NOMO-1 treated with dmso at 0.1 percent for 144 hours (cell line): ENCODE data around the gene ADORA2A.

Experiments used
- DNase-seq: peaks from one replicate; lab custom pipeline; 2025; ENCODE audit not compliant: unreplicated experiment; lab: John Stamatoyannopoulos, UW

ADORA2A gene

DNA sequence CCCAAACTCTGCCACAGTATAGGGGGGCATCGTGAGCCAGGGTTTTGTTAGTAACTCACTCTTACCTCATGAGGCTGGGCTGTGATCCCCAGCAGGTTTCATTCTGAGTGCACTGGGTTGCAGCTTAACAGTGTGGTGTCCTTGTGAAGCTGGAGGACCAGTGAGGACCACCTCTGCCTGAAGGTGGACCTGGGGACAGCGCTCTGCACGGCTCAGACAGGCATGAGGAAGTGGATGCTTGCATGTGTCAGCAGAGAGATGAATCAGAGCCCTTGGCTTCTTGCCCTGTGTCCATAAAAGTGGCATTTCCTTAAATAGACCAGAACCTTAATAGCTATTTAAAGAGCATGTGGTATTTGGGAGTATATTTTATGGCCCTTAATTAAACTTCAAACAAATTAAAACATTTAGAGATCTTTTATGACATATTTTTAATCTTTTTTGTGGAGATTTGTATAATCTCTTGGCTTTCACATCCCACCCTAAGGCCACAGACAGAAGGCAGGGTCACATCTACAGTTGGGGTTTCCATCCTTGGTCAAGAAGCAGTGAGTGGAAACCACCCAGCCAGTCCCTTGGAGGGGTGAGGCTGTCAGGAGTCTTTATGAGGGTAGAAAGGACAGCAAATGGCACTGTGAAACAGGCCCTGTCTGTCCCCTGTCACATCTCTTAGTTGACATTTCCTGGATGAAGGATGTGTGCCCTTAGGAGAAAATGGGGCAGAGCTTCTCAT lies 24.8 kb upstream of the ADORA2A start:
- DNase-seq, result peak; percentile 77

DNA sequence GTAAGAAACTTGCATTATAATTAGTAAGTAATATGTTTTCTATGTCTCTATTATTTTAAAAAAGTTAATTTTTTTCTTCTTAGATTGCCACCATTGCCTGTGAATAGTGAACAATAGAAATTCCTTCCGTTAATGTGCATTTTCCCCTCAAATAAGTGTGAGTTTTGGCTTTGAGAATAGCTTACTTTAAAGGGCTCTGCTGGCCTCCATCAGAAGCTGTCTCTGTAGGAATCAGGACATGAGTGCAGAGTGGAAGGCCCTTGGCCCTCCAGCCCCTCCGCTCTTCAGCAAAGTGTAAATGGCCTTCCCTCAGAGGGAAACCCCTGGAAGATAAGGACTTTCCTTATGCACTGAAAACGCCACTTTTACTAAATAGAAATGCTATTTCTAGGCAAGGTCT lies 24.1 kb upstream of the ADORA2A start:
- no peak for DNase-seq

- no peak for DNase-seq
Measured at GRCh38 chr22:24404561-24405275, 22.7 kb upstream of the ADORA2A start.

GRCh38 chr22:24405631-24406321 lies 21.6 kb upstream of the ADORA2A start:
- no peak for DNase-seq

GRCh38 chr22:24406322-24407277 lies 20.8 kb upstream of the ADORA2A start:
- DNase-seq, result no peak

DNA sequence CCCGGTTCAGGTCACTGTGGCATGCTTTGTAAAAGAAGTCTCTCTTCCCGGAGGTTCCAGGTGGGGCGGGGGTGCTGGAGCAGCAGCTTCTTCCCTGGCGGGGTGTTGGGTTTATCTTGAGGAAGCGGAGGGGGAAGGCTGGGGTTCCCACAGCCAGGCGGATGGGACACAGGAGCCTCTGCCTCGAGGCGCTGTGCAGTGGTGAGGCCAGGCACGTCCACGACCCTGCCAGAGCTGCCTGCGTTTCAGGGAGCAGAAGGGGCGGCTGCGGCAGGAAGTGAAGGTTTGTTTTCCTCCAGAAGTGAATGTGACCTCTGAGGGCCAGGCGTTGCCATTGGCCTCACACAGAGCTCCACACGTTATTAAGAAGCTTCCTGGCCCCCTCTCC lies 20.1 kb upstream of the ADORA2A start:
- DNase-seq, result no peak

DNA sequence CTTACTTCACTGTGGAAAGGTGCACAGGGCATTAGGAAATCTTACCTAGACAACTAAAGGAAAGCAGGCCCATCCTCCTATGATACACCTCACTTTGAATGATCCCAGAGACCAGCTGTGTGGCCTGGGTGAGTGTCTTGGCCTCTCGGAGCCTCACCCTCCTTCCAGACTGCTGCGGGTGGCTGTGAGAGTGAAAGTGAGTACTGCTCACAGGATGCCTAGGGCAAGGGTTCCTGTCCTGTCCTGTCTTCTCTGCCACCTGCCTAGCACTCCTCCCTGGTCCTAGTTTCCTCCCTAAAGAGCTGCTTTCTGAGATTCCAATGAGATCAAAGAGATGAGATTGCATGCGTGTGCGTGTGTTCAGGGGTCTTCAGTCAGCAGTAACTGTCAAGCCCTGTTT lies 19.5 kb upstream of the ADORA2A start:
- DNase-seq, result no peak

DNA sequence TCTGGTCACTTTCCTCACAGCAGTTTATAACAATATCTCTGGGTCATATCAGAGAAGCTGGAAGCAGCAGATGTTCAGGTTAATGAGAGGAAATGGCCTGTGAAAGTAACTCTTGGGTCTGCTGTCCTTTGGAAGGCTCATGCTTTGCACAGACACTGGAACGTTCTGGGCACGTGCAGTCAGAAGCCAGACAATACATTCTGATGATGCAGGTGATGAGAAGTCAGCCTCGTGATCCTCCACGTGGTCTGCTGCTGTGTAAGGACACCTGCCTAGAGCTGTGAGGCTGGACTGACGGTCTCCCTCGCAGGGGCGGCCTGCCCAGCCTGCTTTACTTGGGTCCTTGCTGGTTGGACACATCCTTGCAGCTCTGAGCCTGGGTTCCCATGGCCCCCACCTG lies 18.8 kb upstream of the ADORA2A start:
- DNase-seq, result no peak

- DNase-seq, result no peak
Measured at GRCh38 chr22:24409707-24410106, 17.7 kb upstream of the ADORA2A start.

- DNase-seq, result no peak
Measured at GRCh38 chr22:24410110-24410856, 17.1 kb upstream of the ADORA2A start.

DNA sequence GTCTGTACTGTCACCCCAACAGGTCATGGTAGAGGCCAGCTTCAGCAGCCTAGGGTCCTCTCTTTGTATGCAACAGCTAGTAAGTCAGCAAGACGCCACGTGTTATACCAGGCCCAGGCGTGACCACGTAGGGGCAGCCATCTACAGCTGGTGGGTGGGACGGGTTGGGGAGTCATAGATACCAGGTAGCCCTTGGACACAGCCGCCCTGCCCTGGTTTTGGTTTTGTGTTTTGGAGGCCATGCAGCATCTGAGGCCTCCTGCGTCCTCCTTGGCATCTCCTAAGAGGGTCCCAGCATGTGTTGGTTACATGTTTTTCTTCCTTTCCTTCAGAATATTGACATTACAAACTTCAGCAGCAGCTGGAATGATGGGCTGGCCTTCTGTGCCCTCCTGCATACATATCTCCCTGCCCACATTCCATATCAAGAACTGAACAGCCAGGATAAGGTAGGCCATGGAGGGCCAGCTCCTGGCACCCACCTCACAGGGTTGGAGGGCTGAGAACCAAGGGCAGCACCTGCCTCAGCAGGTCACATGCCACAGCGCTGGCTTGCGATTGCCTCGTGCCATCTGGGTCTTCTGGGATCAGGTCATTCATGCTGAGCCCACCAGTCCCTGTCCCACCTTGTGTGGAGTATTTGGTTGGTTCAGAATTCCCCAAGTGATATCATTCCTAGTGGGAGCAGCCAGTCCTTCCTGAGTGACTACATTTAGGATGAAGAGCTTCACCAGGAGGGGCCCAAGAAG lies 16.0 kb upstream of the ADORA2A start:
- DNase-seq, result no peak

DNA sequence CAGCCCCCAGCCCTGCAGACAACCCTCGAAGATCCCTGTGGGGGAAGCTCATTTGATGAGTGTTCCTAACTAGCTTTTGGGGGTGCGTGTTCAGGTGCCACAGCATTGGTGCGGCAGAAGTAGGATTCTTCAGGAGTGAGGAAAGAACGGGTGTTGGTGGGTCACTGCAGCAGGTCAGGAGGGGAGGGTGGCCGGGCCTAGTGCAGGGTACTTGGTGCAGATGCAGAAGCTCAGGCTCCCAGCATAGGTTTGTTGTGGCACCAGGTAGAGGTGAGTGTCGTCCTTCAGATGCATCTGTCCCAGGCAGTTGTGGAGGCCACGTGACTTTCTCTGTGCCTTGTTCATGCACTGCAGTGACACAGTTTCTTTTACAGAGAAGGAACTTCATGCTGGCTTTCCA lies 15.1 kb upstream of the ADORA2A start:
- DNase-seq, result no peak

DNA sequence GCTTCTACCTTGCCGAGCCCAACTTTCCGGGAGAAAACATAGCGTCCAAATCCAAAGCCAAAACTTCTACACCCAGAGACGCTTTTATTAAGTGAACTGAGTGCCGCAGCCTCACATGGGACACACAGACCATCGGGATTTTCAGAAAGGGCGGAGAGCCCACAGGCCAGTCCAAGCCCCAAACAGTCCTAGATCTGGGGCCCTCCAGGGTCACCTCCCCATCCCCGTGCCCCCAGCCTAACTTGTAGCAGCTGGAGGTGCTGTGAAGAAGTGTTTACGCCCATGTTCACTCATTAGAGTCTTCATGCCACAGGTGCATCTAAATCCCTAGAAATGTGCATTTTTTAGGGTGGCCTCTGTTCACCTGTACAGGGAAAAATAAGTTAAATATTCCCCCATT lies 14.1 kb upstream of the ADORA2A start:
- no peak for DNase-seq

DNA sequence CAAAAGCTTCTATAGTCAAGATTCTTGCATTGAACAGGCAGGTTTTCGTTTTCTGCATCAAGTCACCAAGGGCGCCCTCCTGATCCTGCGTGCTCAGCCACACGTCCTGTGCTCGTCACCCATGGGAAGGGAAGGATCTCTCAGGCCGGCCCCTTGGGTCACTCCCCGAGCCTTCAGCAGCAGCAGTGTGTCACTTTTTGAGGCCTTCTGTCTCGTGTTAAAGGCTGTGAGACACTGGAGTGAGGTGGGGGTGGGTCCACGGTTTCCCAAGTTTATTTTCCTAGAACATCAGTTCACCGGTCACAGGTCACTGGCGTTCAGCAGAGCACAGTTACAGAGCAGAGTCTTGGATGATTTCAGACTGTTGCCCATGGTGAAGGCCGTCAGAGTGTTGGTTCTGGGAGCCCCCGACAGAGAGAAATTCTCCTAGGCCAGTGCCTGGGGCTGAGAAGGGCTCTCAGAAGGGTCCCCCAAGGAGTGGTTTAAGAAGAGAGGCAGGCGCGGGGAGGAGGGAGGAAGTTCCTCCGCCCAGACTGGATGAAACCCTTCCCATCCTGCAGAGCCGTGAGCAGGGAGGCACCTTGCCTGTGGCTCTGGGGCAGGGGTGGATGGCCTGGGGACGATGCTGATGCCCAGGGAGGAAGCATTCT lies 13.5 kb upstream of the ADORA2A start:
- no peak for DNase-seq

GRCh38 chr22:24414523-24414922 lies 12.9 kb upstream of the ADORA2A start:
- no peak for DNase-seq

DNA sequence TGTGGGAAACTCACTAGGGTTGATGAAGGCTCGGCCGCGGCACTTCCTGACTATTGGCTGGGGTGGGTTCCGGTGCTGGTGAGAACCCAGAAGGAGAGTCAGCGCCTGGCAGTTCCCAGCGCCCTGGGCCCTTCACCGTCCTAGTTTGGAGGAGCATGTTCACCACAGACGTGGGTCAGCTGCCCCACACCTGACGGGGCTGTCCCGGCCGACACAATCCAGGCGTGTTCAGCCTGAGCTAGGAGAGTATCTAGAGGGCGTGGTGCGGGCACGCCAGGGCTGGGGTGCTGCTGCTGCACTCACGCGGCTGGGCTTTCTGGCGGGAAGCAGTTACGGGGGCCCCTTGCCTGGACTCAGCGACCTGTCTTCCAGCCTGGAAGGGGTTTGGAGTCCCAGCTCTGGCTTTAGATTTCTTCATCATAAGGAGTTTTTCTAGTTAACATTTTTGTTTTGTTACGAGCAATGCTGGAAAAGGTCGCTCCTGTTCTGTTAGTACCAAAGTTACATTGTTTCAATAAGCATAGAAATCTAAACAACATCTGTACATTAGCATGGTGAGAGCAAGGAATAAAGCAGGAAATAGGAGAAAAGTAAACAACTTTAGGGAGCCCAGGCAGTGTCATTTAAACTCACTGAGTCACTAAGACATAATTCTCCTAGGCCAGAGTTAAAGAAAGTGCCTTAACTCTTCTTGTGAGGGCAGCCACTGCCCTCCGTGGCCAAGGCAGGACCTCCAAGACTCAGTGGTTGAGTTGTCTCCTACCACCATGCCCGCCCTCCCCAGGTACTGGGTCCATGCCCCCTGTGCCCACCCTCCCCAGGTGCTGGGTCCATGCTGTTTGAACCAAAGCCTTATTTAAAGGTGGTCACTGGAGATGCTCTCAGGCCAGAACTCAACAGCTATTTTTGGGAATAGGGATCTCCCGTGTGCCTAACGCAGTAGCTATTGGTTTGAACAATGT lies 12.1 kb upstream of the ADORA2A start:
- DNase-seq, result no peak

DNA sequence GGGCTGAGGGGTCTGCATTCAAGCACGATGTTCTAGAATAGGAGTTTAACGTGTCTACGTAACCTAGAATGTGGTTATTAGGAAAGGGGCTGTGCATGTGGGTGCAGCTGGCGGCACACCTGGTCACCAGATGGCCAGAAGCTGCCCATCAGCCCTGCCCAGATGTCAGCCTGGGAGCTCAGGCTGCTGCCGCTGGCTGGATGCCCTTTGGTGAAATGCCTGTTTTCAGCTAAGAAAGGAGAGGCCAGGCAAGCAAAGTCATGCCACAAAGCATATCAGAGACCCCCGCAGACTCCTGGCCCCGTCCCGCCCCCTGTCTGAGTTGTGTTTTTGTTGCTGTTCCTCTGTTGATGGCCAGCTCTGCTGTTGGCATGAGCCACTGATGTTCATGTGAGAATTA lies 11.3 kb upstream of the ADORA2A start:
- no peak for DNase-seq

DNA sequence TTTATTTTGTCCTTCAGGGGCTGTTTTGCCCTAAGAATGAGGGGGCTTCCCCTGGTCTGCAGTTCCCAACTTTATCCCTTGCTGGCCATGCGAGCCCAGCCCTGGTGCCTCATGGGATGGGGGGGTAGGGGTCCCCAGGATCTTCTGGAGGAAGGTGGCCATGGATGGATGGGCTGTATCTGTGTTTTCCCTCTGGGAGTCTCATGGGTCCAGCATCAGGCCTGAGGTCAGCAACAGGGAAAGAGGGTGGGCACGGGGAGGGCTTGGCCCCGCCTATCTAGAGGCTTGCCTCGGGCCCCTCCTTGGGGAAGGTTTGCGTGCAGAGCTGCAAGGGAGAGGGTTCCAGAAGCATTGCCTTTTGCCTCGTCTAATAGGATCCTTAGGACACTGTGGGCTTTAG lies 10.8 kb upstream of the ADORA2A start:
- DNase-seq, result no peak
